IMR-90 (cell line): ENCODE measurements around the gene PLA2G4E.

Source experiments
- BHLHE40 ChIP-seq: fragments of 150-350 bp; IDR thresholded peaks from 2 replicates; pipeline ENCODE4 v1.6.1; 2016; ENCODE audit warnings: mild to moderate bottlenecking, low read depth, low read length
- CEBPB ChIP-seq: IDR thresholded peaks from 2 replicates; pipeline ENCODE4 v1.6.1; 2012; ENCODE audit warnings: low read depth, low read length, improper control_type of control experiment
- CTCF ChIP-seq: conservative IDR thresholded peaks from 2 replicates; pipeline ENCODE4 v1.5.1; 2012; ENCODE audit warnings: mild to moderate bottlenecking, low read depth, low read length, improper control_type of control experiment
- ELK1 ChIP-seq: fragments of 150-350 bp; IDR thresholded peaks from 2 replicates; pipeline ENCODE4 v1.6.1; 2016; ENCODE audit warnings: low read depth, mild to moderate bottlenecking, low read length, moderate library complexity, borderline replicate concordance
- MAZ ChIP-seq: IDR thresholded peaks from 2 replicates; pipeline ENCODE4 v1.6.1; 2012; ENCODE audit warnings: low read depth, mild to moderate bottlenecking, low read length, improper control_type of control experiment, moderate library complexity, borderline replicate concordance
- MXI1 ChIP-seq: IDR thresholded peaks from 2 replicates; pipeline ENCODE4 v1.6.1; 2012; ENCODE audit warnings: low read depth, mild to moderate bottlenecking, low read length, moderate library complexity, borderline replicate concordance
- NFE2L2 ChIP-seq: fragments of 150-350 bp; IDR thresholded peaks from 2 replicates; pipeline ENCODE4 v1.6.1; 2016; ENCODE audit warnings: low read depth, mild to moderate bottlenecking, low read length
- POLR2A ChIP-seq: IDR thresholded peaks from 2 replicates; pipeline ENCODE4 v1.6.1; 2012; ENCODE audit warnings: mild to moderate bottlenecking, low read depth, low read length
- RAD21 ChIP-seq: IDR thresholded peaks from 2 replicates; pipeline ENCODE4 v1.6.1; 2012; ENCODE audit warnings: low read length, improper control_type of control experiment
- RCOR1 ChIP-seq: IDR thresholded peaks from 2 replicates; pipeline ENCODE4 v1.6.1; 2012; ENCODE audit warnings: mild to moderate bottlenecking, low read length, improper control_type of control experiment; ENCODE audit not compliant: insufficient replicate concordance
- RFX5 ChIP-seq: IDR thresholded peaks from 2 replicates; pipeline ENCODE4 v1.8.0; 2012; ENCODE audit warnings: low read depth, mild to moderate bottlenecking, low read length, moderate library complexity
- USF2 ChIP-seq: fragments of 150-350 bp; IDR thresholded peaks from 2 replicates; pipeline ENCODE4 v1.6.1; 2017; ENCODE audit warnings: mild to moderate bottlenecking, antibody characterized with exemption, low read length, low read depth

GRCh38 chr15:42050484-42051255, 29.8 kb upstream of the PLA2G4E start:
- TF ChIP-seq POLR2A (no peak), CTCF (no peak), RCOR1 (no peak), ELK1 (no peak), RAD21 (no peak), MXI1 (no peak), NFE2L2 (no peak), CEBPB (no peak), MAZ (no peak), RFX5 (no peak), BHLHE40 (no peak), USF2 (no peak)
